Upper lobe of right lung (tissue), 1 donor: ENCODE data around the gene HCN3. TPM values are rescaled to one million over a fixed set of nuclear protein-coding genes. Genes with fewer than 3 reads are reported as not detected.
A peak's percentile ranks its signal among the peaks of the same experiment; 100 is the strongest.

Experiments used
- ATAC-seq: fragments of 200-7000 bp; cut with Tn5 transposase; one replicate; pipeline ENCODE4 v1.9.1; 2020; ENCODE audit warnings: mild to moderate bottlenecking, moderate library complexity
- DNase-seq: peaks from one replicate; pipeline ENCODE4 v3.0.0-alpha.2; 2020
- H3K27ac ChIP-seq: fragments of 200-600 bp; one replicate; pipeline ENCODE4 v1.8.0; 2022
- H3K27me3 ChIP-seq: fragments of 200-600 bp; one replicate; pipeline ENCODE4 v1.8.0; 2022; ENCODE audit warnings: mild to moderate bottlenecking
- H3K36me3 ChIP-seq: fragments of 200-600 bp; one replicate; pipeline ENCODE4 v1.8.0; 2022
- H3K4me1 ChIP-seq: fragments of 200-600 bp; one replicate; pipeline ENCODE4 v1.8.0; 2022
- H3K4me3 ChIP-seq: fragments of 200-600 bp; one replicate; pipeline ENCODE4 v1.8.0; 2022; ENCODE audit warnings: mild to moderate bottlenecking
- H3K9me3 ChIP-seq: fragments of 200-600 bp; one replicate; pipeline ENCODE4 v1.8.0; 2022
- intact Hi-C: fragments of 100-400 bp; cut with DNase I; formaldehyde crosslinking; loops from one replicate; pipeline ENCODE4 v1.11.0; 2022
- total RNA-seq: library from RNA; stranded (reverse); fragmentation: NEBNext Ultra II Directional; extraction: Animal tissue kit (Norgen Biotek cat#: 25700); gene quantifications from one replicate; pipeline ENCODE4 v1.2.1, GENCODE V29; 2021
- TF ChIP-seq, protein P1 (sequence below): fragments of 200-600 bp; IDR thresholded peaks from one replicate; pipeline ENCODE4 v1.8.0; 2022; ENCODE audit warnings: antibody characterized with exemption
- donor health status: DM: no; HTN: yes; CAD: no; lungs with severe emphysema.

The HCN3 gene
- total RNA-seq, 1 donor from 2014 or later: 2.6 TPM

DNA sequence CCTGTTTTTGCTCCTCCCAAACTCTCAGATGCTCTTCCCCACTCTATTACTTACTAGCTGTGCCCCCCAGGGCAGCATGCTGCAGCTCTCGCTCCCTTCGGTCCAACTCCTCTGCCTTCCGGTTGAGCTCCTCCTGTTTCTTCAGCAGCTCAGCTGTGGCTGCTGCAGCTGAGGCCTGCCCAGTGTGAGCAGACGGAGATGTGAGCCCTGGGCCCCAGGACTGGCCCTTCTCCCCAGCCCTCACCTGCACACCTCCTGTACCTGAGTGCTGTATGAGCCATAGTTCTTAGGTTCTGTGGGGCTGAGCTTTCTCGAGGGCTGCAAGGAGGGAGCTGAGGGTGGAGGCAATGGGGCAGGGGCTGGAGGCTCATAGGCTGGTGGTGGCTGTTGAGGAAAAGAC is 17.0 kb upstream of the HCN3 start:
- ATAC-seq: no peak
- Histone ChIP-seq H3K4me3 (no peak overlapping the region), H3K27me3 (no peaks in the 10 kb centered on the region), H3K27ac (no peak overlapping the region), H3K4me1 (peaks cover 22% of the 10 kb centered on the region), H3K9me3 (no peaks in the 10 kb centered on the region), H3K36me3 (peaks cover 62% of the 10 kb centered on the region)
- TF ChIP-seq, protein P1, sequence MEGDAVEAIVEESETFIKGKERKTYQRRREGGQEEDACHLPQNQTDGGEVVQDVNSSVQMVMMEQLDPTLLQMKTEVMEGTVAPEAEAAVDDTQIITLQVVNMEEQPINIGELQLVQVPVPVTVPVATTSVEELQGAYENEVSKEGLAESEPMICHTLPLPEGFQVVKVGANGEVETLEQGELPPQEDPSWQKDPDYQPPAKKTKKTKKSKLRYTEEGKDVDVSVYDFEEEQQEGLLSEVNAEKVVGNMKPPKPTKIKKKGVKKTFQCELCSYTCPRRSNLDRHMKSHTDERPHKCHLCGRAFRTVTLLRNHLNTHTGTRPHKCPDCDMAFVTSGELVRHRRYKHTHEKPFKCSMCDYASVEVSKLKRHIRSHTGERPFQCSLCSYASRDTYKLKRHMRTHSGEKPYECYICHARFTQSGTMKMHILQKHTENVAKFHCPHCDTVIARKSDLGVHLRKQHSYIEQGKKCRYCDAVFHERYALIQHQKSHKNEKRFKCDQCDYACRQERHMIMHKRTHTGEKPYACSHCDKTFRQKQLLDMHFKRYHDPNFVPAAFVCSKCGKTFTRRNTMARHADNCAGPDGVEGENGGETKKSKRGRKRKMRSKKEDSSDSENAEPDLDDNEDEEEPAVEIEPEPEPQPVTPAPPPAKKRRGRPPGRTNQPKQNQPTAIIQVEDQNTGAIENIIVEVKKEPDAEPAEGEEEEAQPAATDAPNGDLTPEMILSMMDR: no peak
- no peak for DNase-seq
- intact Hi-C loops: no loop called here

DNA sequence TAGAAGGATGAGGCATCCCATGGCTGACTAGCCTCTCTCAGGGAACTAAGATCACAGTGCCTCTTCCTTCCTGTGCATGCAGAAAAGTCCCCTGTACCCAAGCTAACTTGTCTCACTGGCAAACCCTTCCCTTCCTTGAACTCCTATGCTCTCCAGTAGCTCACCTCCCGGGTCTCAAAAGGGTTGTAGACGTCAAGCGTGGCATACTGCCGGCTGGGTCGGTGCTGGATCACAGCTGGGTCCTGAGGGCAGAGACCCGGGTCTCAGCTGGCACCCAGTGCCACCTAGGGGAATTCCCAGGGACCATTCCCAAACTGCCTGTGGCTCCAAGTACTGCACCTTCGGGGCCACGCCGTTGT is 15.8 kb upstream of the HCN3 start:
- ATAC-seq: peak; percentile 1
- peak overlapping the region; percentile 97 for H3K4me3 ChIP-seq
- H3K4me1 ChIP-seq: peaks cover 12% of the 10 kb centered on the region
- peak overlapping the region; percentile 89 for H3K27ac ChIP-seq
- no peaks in the 10 kb centered on the region for H3K27me3 ChIP-seq
- peaks cover 74% of the 10 kb centered on the region for H3K36me3 ChIP-seq
- intact Hi-C loops: no loop called here
- no peak for DNase-seq
- TF ChIP-seq, protein P1: no peak
- H3K9me3 ChIP-seq: no peaks in the 10 kb centered on the region

DNA sequence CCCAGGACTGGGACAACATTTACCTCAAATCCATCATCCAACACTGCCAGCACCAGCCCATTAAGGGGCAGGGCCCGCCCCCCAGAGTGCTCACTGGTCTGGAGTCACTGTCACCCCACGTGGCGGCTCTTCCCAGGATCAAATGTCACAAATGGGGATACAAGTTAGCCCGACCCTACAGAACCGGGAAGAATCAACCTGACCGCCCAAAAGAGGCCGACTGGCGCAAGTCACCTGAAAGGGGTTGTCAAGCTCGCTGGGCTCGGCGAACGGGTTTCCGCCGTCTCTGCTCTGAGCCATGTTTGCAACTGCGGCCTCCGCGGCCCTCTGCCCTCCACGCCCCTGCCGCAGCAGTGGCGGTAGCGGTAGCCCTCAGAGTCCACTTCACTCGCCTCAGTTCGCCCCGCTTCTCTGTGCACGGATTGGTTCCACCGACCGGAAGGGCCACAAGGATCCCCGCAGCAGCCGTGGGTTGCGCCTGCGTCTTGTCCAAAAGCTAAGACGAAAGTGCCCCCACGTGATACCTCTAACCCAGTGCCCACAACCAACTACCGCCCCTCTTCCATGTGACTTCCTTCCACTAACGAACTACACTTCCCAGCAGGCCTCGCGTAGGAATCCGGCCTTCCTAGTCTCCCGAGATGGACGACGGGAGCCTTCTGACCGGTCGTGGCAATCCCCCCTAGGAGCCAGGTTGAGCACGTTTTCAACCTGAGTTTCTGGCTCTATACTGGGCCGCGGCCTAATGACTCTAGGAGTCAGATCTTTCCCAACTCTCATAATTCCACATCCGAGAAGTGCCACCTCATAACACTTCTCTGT is 15.2 kb upstream of the HCN3 start, which contains the start of gene SCAMP3:
Gene SCAMP3 (minus strand): TSS at position 509 of the 822 bp plus-strand sequence. CDS start 209 bp downstream, at position 300.
- Histone ChIP-seq H3K27ac (peak within 1 kb of the TSS; percentile 89), H3K4me3 (peak within 1 kb of the TSS; percentile 97), H3K4me1 (peaks cover 12% of the 10 kb centered on the region), H3K36me3 (peaks cover 77% of the 10 kb centered on the region), H3K9me3 (no peaks in the 10 kb centered on the region), H3K27me3 (no peaks in the 10 kb centered on the region)
- intact Hi-C loops: no loop called here
- TF ChIP-seq, protein P1: no peak
- ATAC-seq (peak; percentile 99), DNase-seq (peak; percentile 96)

DNA sequence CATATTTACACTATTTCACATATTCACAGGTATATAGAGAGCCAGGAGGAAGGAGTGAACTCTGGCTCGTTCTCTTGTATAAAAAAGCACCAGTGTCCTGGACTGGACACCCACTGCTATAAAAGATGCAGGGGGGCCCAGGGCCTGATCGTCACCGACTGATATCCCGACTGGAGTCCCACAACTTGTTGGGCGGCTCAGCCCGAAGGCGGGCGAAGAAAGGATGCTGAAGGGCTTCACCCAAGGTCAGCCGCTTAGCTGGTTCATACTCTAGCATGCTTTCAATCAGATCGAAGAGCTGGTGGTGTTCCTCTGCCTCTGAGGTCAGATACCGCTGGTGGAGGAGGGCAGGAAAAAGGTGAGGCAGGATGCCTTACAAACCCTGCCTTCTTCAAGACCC is 14.2 kb upstream of the HCN3 start:
- DNase-seq: no peak
- H3K36me3 ChIP-seq: peaks cover 77% of the 10 kb centered on the region
- H3K4me1 ChIP-seq: peaks cover 12% of the 10 kb centered on the region
- no peaks in the 10 kb centered on the region for H3K9me3 ChIP-seq
- intact Hi-C loops: no loop called here
- TF ChIP-seq, protein P1: no peak
- no peak overlapping the region for H3K4me3 ChIP-seq
- ATAC-seq: no peak
- no peak overlapping the region for H3K27ac ChIP-seq
- no peaks in the 10 kb centered on the region for H3K27me3 ChIP-seq

DNA sequence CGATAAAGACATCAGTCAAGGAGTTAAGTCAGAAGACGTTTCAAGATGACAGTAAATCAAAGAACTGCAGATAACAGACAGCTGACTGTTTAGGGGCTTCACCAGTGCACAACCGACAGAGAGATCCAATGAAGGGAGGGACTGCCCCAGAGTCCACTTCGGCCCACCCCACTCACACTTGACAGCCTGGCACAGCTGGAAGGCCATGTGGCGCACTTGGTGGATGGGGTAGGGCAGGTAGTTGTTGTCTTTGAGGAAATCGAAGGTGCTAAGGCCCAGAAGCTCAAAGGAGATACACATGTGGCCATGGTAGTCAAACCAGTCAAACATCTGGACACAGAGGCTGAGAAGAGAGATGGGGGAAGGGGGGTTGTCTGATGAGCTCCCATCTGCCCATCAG is 10.7 kb upstream of the HCN3 start:
- Histone ChIP-seq H3K9me3 (no peaks in the 10 kb centered on the region), H3K4me3 (no peak overlapping the region), H3K36me3 (peaks cover 88% of the 10 kb centered on the region), H3K27me3 (no peaks in the 10 kb centered on the region), H3K4me1 (peaks cover 7% of the 10 kb centered on the region), H3K27ac (no peak overlapping the region)
- intact Hi-C loops: no loop called here
- DNase-seq (no peak), ATAC-seq (no peak)
- TF ChIP-seq, protein P1: no peak
